HCT116 (cell line): ENCODE measurements around the gene MRPS17.

ENCODE experiments used
- EZH2phosphoT487 ChIP-seq: fragments of 200-600 bp; IDR thresholded peaks from 2 replicates; pipeline ENCODE4 v1.6.1; 2018; ENCODE audit warnings: antibody characterized with exemption, borderline replicate concordance
- POLR2A ChIP-seq: IDR thresholded peaks from 2 replicates; pipeline ENCODE4 v1.7.0; 2011; ENCODE audit warnings: borderline replicate concordance; ENCODE audit not compliant: insufficient read depth, insufficient read length; ENCODE audit errors: extremely low read depth
- POLR2AphosphoS5 ChIP-seq: IDR thresholded peaks from 2 replicates; pipeline ENCODE4 v1.6.1; 2011; ENCODE audit warnings: mild to moderate bottlenecking, low read depth, low read length, moderate library complexity
- TF ChIP-seq, protein P1 (sequence below): IDR thresholded peaks from 2 replicates; pipeline ENCODE4 v1.6.1; 2012; ENCODE audit warnings: low read depth
- TF ChIP-seq, protein P2 (sequence below): IDR thresholded peaks from 2 replicates; pipeline ENCODE4 v1.6.1; 2012

DNA sequence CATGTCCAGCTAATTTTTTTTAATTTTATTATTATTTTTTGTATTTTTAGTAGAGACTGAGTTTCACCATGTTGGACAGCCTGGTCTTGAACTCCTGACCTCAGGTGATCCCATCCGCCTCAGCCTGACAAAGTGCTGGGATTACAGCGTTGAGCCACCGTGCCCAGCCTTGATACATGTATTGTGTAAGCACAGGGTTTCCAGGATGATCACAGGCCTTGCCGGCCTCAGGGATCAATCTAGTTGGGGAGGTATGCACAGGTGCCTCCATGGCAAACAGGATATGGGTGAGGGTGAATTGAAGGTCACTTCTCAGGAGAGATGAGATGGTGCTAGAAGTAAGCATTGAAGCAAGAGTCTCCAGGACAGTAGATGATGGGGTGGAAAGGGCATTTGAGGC, 5.5 kb downstream of the MRPS17 start:
- TF ChIP-seq, protein P1, sequence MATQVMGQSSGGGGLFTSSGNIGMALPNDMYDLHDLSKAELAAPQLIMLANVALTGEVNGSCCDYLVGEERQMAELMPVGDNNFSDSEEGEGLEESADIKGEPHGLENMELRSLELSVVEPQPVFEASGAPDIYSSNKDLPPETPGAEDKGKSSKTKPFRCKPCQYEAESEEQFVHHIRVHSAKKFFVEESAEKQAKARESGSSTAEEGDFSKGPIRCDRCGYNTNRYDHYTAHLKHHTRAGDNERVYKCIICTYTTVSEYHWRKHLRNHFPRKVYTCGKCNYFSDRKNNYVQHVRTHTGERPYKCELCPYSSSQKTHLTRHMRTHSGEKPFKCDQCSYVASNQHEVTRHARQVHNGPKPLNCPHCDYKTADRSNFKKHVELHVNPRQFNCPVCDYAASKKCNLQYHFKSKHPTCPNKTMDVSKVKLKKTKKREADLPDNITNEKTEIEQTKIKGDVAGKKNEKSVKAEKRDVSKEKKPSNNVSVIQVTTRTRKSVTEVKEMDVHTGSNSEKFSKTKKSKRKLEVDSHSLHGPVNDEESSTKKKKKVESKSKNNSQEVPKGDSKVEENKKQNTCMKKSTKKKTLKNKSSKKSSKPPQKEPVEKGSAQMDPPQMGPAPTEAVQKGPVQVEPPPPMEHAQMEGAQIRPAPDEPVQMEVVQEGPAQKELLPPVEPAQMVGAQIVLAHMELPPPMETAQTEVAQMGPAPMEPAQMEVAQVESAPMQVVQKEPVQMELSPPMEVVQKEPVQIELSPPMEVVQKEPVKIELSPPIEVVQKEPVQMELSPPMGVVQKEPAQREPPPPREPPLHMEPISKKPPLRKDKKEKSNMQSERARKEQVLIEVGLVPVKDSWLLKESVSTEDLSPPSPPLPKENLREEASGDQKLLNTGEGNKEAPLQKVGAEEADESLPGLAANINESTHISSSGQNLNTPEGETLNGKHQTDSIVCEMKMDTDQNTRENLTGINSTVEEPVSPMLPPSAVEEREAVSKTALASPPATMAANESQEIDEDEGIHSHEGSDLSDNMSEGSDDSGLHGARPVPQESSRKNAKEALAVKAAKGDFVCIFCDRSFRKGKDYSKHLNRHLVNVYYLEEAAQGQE: no peak
- TF ChIP-seq EZH2phosphoT487: no peak
- TF ChIP-seq, protein P2, sequence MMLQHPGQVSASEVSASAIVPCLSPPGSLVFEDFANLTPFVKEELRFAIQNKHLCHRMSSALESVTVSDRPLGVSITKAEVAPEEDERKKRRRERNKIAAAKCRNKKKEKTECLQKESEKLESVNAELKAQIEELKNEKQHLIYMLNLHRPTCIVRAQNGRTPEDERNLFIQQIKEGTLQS: no peak
- TF ChIP-seq POLR2AphosphoS5: no peak
- TF ChIP-seq POLR2A: no peak
